Activated T-cell treated with anti-CD3 and anti-CD28 coated beads, Interleukin-2, amount 50 U/mL, for 24 hours (primary cell): ENCODE data around the gene EIF5A.
A peak's percentile ranks its signal among the peaks of the same experiment; 100 is the strongest.
"Not testable (repeated sequence)": the region's sequence is repeated elsewhere in the genome, so short reads cannot be mapped to it uniquely, and the experiment has no call there.

Experiments used
- DNase-seq: peaks from one replicate; pipeline ENCODE4 v3.0.0-alpha.2; 2020
- H3K27ac Mint-ChIP-seq: 2 replicates; pipeline ENCODE4 v1.8.0; 2020; ENCODE audit warnings: mild to moderate bottlenecking, mixed read lengths
- H3K27me3 Mint-ChIP-seq: 2 replicates; pipeline ENCODE4 v1.8.0; 2020; ENCODE audit warnings: mixed read lengths
- H3K36me3 Mint-ChIP-seq: 2 replicates; pipeline ENCODE4 v1.8.0; 2020; ENCODE audit warnings: low read depth, mixed read lengths
- H3K4me1 Mint-ChIP-seq: 2 replicates; pipeline ENCODE4 v1.8.0; 2020; ENCODE audit warnings: low read depth, mixed read lengths
- H3K4me3 Mint-ChIP-seq: 2 replicates; pipeline ENCODE4 v1.8.0; 2020; ENCODE audit warnings: mild to moderate bottlenecking, moderate library complexity, mixed read lengths
- H3K9me3 Mint-ChIP-seq: 2 replicates; pipeline ENCODE4 v1.8.0; 2020; ENCODE audit warnings: mixed read lengths

The EIF5A gene

GRCh38 chr17:7328840-7329373 is 21.5 kb downstream of the EIF5A start, which contains the start of gene NEURL4:
Gene NEURL4 (minus strand): TSS chr17:7329335. CDS start chr17:7329312, 23 bp downstream.
- Mint-ChIP-seq H3K4me1 (peaks cover 56% of the 10 kb centered on the region), H3K27ac (peak within 1 kb of the TSS; percentile 98), H3K4me3 (peak within 1 kb of the TSS; percentile 97), H3K9me3 (no peaks in the 10 kb centered on the region), H3K36me3 (peaks cover 49% of the 10 kb centered on the region), H3K27me3 (no peaks in the 10 kb centered on the region)
- no peak for DNase-seq

- Mint-ChIP-seq H3K4me1 (peaks cover 53% of the 10 kb centered on the region), H3K27me3 (no peaks in the 10 kb centered on the region), H3K9me3 (no peaks in the 10 kb centered on the region), H3K4me3 (peak overlapping the region; percentile 97), H3K27ac (peak overlapping the region; percentile 98), H3K36me3 (peaks cover 43% of the 10 kb centered on the region)
- DNase-seq, result peak; percentile 97
These were observed 22.1 kb downstream of the EIF5A start for GRCh38 chr17:7329374-7329996.

- H3K27me3 Mint-ChIP-seq, result no peaks in the 10 kb centered on the region
- peak overlapping the region; percentile 98 for H3K27ac Mint-ChIP-seq
- H3K9me3 Mint-ChIP-seq, result no peaks in the 10 kb centered on the region
- peak overlapping the region; percentile 97 for H3K4me3 Mint-ChIP-seq
- H3K4me1 Mint-ChIP-seq, result peaks cover 58% of the 10 kb centered on the region
- peaks cover 37% of the 10 kb centered on the region for H3K36me3 Mint-ChIP-seq
- DNase-seq, result peak; percentile 89
These were observed 22.7 kb downstream of the EIF5A start for GRCh38 chr17:7329997-7330637.

GRCh38 chr17:7330638-7331015 is 23.2 kb downstream of the EIF5A start:
- H3K4me3 Mint-ChIP-seq, result peak overlapping the region; percentile 97
- peak overlapping the region; percentile 98 for H3K27ac Mint-ChIP-seq
- no peaks in the 10 kb centered on the region for H3K9me3 Mint-ChIP-seq
- H3K27me3 Mint-ChIP-seq, result no peaks in the 10 kb centered on the region
- peaks cover 63% of the 10 kb centered on the region for H3K4me1 Mint-ChIP-seq
- DNase-seq, result no peak
- H3K36me3 Mint-ChIP-seq, result peaks cover 32% of the 10 kb centered on the region

GRCh38 chr17:7332111-7332510 is 24.7 kb downstream of the EIF5A start:
- DNase-seq, result no peak
- Mint-ChIP-seq H3K9me3 (no peaks in the 10 kb centered on the region), H3K27ac (peak overlapping the region; percentile 80), H3K27me3 (no peaks in the 10 kb centered on the region), H3K4me3 (peak overlapping the region; percentile 52), H3K4me1 (peaks cover 68% of the 10 kb centered on the region), H3K36me3 (peaks cover 24% of the 10 kb centered on the region)

- H3K4me3 Mint-ChIP-seq, result peak overlapping the region; percentile 52
- H3K27me3 Mint-ChIP-seq, H3K9me3 Mint-ChIP-seq: not testable (repeated sequence)
- H3K27ac Mint-ChIP-seq, result peak overlapping the region; percentile 80
- DNase-seq, result peak; percentile 51
- H3K4me1 Mint-ChIP-seq, result peaks cover 69% of the 10 kb centered on the region
- H3K36me3 Mint-ChIP-seq, result peaks cover 26% of the 10 kb centered on the region
These were observed 25.2 kb downstream of the EIF5A start for GRCh38 chr17:7332600-7333069.

GRCh38 chr17:7334938-7335538 is 27.6 kb downstream of the EIF5A start:
- Mint-ChIP-seq H3K9me3 (no peaks in the 10 kb centered on the region), H3K27ac (peak overlapping the region; percentile 94), H3K4me1 (peaks cover 66% of the 10 kb centered on the region), H3K4me3 (peak overlapping the region; percentile 85), H3K36me3 (peaks cover 32% of the 10 kb centered on the region), H3K27me3 (no peaks in the 10 kb centered on the region)
- DNase-seq, result no peak

GRCh38 chr17:7335765-7336164 is 28.3 kb downstream of the EIF5A start:
- Mint-ChIP-seq H3K27ac (peak overlapping the region; percentile 94), H3K36me3 (peaks cover 38% of the 10 kb centered on the region)

GRCh38 chr17:7336240-7337175 is 29.1 kb downstream of the EIF5A start, which contains the start of gene ACAP1:
Gene ACAP1 (plus strand): TSS chr17:7336529. CDS start chr17:7336735, 206 bp downstream.
- DNase-seq, result peak; percentile 88
- Mint-ChIP-seq H3K4me3 (peak within 1 kb of the TSS; percentile 85), H3K36me3 (peaks cover 44% of the 10 kb centered on the region), H3K4me1 (peaks cover 62% of the 10 kb centered on the region), H3K27ac (peak within 1 kb of the TSS; percentile 94), H3K9me3 (no peaks in the 10 kb centered on the region), H3K27me3 (no peaks in the 10 kb centered on the region)

More at GRCh38 chr17:7335765-7336164, 28.3 kb downstream of the EIF5A start:
- Mint-ChIP-seq H3K4me1 (peaks cover 64% of the 10 kb centered on the region), H3K4me3 (peak overlapping the region; percentile 85)
- H3K27me3 Mint-ChIP-seq, H3K9me3 Mint-ChIP-seq, DNase-seq: not testable (repeated sequence)

GRCh38 chr17:7337600-7337999 is 30.2 kb downstream of the EIF5A start:
- H3K36me3 Mint-ChIP-seq, result peaks cover 55% of the 10 kb centered on the region
- not testable (repeated sequence) for H3K9me3 Mint-ChIP-seq, DNase-seq, H3K27me3 Mint-ChIP-seq
- peak overlapping the region; percentile 85 for H3K4me3 Mint-ChIP-seq
- H3K27ac Mint-ChIP-seq, result peak overlapping the region; percentile 94
- H3K4me1 Mint-ChIP-seq, result peaks cover 54% of the 10 kb centered on the region

- Mint-ChIP-seq H3K27me3 (no peaks in the 10 kb centered on the region), H3K4me1 (peaks cover 39% of the 10 kb centered on the region), H3K9me3 (no peaks in the 10 kb centered on the region), H3K36me3 (peaks cover 79% of the 10 kb centered on the region), H3K4me3 (no peak overlapping the region), H3K27ac (peak overlapping the region; percentile 80)
- DNase-seq, result no peak
These were observed 32.8 kb downstream of the EIF5A start for GRCh38 chr17:7340179-7340578.

- DNase-seq, result no peak
- H3K27me3 Mint-ChIP-seq, result no peaks in the 10 kb centered on the region
- H3K9me3 Mint-ChIP-seq, result no peaks in the 10 kb centered on the region
- H3K4me3 Mint-ChIP-seq, result no peak overlapping the region
- peak overlapping the region; percentile 71 for H3K27ac Mint-ChIP-seq
- H3K36me3 Mint-ChIP-seq, result peaks cover 92% of the 10 kb centered on the region
- peaks cover 27% of the 10 kb centered on the region for H3K4me1 Mint-ChIP-seq
These were observed 34.4 kb downstream of the EIF5A start for GRCh38 chr17:7341842-7342241.

GRCh38 chr17:7343250-7343649 is 35.8 kb downstream of the EIF5A start:
- Mint-ChIP-seq H3K9me3 (no peaks in the 10 kb centered on the region), H3K27me3 (no peaks in the 10 kb centered on the region), H3K4me3 (no peak overlapping the region), H3K27ac (peak overlapping the region; percentile 81), H3K4me1 (peaks cover 15% of the 10 kb centered on the region), H3K36me3 (peaks cover 94% of the 10 kb centered on the region)
- peak; percentile 29 for DNase-seq
